Embryonic facial prominence (tissue), 1 donor: ENCODE results near the gene SH2D7.
A peak's percentile ranks its signal among the peaks of the same experiment; 100 is the strongest.

ENCODE experiments used
- DNase-seq: peaks from one replicate; pipeline ENCODE4 v3.0.0-alpha.2; 2016; ENCODE audit errors: extremely low spot score

Gene SH2D7

DNA sequence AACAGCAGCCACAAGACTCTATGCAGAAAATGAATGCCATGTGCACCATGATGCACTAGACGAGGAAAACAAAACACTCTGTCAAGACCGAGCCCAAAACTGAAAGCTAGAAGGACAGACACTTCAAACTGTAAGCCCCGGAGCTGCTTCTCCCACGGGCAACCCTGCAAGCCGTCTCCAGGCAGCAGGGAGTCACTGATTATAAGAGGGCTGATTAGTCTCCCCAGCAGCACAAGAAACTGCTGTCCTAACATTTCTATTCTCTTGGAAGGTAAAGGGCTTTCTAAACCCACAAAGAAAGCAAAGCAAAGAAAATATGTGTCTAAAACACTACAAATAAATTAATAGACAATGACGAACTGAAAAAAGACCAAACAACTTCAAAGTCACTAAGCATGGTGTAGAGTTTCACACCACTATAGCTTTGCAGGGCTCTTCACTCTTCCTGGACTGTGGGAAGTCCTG lies 30.4 kb upstream of the SH2D7 start:
- DNase-seq = no peak

DNA sequence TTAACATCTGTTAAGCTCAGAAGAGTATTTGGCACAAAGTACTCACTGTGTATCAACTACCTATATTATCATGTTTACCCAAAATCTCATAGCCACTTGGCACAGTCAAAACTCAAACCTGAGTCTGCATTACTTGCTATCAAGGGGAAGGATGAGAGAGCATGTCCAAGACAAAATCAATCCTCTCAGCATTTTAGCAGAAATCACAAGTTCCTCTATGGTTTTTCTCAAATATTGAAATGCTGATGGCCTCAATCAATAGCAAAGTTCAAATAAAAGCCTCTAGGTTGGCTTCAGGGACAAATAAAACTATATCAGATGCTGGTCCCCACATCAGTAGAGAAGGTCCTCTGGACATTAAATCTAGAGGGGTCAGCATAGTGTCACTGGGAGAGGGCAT lies 29.1 kb upstream of the SH2D7 start:
- no peak for DNase-seq

DNA sequence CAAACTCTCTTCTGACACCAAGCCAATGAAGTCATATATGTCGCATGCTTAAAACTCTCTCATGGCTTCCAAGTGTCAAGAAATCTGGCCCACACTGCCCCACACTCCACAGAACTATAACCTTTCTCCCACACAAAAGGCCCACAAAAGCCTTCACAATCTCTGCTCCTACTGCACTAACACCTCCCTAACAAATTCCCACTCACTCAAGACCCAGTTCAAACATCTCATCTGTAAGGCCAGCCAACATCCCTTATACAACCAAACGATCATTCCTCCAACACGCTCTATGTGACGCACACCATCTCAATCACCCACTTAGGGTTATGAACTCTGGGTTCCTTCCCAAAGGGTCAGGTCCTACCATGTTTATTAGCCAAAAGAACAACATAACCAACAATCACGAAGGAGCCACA lies 28.4 kb upstream of the SH2D7 start:
- DNase-seq = no peak

DNA sequence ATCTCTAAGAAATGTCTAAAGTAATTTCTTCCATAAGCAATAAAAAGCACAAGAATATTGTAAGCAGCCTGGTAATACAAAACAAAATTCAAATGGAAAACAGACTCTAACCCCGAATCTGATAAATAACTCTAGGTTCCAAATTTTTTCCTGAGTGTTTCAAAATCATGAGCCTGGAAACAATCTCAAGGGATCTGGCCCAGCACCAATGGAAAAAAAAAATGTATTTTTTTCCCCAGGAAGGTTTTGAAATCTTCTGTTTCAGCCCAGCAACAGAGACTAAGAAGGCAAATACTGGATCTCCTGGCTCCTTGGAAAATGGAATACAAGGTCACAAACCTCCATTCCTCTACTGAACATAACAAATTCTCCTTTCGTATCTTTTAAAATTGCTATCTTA lies 27.8 kb upstream of the SH2D7 start:
- no peak for DNase-seq

DNA sequence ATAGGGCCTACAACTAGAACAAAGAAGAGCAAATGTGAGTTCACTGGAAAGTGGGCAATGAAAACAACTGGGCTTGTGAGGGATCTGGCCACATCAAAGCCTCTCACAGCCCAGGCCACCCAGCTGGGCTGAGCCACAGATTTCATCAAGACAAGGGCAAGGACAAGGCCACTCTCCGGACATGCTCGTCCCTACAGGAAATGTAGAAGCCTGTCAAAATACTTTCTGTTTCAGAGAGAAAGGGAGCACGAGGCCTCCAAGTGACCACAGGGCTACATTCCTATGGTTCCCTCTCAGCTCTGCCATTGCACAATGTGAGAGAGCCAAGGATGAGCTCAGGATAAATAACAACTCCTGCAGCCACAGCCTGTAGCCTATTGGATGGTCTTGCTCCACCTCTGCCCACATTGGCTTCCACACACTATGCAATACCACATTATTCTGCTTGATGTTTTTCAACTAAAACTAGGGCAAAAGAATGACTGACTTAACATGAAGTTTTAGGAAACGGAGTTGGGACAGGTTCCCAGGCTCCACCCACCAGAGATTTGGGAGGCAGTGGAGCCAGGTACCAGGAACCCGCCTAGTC lies 27.0 kb upstream of the SH2D7 start:
- no peak for DNase-seq

DNA sequence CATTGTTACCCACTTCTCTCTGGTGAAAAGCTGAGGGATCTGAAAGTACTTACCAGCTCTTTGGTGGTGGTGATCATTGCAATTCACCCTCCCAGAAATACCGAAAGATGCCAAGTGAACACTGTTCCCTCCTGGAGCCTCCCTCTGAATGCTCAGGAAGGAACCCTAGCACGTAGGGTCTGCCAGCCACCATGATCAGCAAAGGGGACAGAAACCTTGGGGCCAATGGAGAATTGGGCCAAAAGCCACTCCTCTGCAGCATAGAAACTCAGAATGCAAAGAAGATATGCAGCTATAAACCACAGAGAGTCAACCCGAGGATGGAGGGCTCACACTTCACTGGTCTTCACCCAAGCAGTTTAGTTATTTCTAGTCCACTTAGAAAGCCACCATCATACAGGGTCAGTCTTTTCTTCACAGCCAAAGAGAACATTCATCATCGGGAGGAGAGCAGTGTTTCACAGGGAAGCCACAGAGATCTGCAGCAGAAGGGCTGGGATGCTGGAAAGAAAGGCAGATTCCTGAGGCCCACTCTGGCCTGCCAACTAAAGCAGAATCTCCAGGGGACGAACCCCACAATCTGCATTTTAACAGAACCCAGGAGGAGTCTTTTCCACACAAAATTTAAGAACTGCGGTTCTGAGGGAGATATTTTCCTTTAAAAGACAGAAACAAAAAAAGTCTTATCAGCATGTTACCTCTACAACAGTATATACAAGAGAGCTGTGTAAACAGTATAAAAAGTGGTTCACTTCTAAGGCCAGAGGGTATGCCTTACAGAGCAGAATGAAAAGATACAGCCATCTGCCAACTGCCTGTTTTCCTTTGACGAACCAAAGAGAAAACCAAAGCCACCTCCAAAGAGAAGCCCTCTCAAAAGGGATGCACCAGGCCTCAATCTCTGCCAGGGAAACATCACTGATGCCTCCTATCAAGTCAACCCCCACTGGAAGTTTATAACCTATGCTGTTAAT lies 26.1 kb upstream of the SH2D7 start:
- no peak for DNase-seq

DNA sequence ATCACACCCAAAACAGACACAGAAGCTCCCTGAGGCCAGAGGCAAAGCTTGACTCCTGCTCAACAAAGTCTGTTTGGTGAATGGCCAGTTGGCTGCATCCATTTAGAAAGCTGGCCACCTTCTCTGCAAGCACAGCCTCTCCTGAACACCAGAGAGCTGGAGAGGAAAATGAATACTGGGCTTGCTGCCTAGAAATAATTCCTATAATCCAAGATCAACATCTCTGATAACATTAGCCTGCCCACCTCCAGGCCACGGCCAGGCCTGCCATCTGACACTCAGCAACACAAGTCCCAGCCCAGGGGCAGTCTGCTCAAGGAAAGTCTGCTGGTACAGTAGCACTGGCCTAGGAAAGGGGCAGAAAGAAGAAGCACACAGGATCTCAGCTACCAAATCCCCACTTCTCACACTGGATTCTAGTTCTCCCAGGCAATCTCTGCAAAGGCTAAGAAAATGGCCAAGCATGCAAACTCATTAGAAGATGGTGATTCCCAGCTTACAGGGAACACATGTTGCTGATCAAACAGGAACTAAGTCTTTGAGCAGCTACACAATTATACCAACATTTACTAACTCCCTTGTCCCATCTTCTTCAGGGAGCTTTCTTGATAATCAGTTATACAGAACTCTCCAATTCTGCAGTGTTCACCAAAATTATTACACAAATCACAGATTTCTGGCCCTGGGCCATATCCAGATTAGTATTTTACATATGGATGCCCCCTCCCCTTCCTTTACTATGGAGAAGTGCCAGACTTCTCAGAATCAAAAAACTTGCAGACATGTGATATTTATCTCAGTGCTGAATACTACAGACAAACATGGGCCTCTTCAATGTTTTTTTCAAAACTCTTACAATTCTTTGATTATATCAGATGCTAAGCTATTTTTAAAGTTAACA lies 24.8 kb upstream of the SH2D7 start:
- no peak for DNase-seq

GRCh38 chr15:78069052-78069414 lies 23.3 kb upstream of the SH2D7 start:
- DNase-seq = no peak

DNA sequence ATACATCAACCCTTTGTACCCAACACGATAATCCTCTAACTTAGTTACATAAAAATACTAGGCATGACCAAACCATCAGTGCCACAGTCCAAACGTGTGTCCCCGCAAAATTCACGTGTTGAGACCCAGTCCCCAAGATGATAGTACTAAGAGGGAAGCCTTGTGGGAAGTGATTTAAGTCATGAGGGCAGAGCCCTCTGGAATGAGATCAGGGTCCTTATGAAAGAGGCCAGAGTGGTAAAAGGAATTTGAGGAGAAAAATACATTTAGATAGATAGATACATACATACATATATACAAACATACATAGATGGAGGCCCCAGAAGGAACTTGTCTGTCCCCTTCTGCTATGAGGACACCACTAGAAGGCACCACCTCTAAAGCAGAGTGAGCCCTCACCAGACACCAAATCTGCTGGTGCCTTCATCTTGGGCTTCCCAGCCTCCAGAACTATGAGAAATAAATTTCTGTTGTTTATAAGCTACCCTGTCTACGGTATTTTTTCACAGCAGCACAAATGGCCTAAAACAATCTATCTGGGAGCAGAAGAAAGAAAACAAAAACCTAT lies 22.8 kb upstream of the SH2D7 start:
- DNase-seq = no peak

DNA sequence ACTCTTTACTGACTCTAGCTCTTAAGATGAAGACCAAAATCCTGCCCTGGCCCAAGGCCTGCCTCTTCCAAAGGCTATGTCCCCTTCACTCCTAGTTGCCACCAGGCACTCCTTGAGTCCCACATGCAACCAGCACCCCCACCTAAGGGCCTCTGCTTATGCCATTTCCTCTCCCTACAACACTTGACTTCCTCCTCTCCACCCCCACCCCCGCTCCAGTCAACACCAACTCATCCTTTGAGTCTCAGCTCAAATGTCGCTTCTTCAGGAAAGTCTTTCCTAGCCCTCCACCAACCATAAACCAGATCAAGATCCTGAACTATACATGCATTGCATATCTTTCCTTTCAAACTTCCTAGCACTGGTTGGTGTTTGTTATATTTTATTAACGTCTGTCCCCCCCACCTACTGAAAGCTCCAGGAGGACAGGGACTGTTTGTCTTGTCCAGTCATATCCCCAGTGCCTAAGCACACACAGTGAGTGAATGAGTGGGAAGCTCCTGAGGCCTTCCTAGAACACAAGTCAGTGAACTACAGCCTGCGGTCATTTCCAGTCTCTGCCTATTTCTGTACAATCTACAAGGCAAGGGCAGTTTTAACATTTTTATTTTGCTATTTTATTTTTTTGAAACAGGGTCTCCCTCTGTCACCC lies 22.2 kb upstream of the SH2D7 start:
- DNase-seq = no peak

- DNase-seq = no peak
Measured at GRCh38 chr15:78071383-78071782, 21.0 kb upstream of the SH2D7 start.

- DNase-seq = no peak
Measured at GRCh38 chr15:78072080-78072892, 20.1 kb upstream of the SH2D7 start.

DNA sequence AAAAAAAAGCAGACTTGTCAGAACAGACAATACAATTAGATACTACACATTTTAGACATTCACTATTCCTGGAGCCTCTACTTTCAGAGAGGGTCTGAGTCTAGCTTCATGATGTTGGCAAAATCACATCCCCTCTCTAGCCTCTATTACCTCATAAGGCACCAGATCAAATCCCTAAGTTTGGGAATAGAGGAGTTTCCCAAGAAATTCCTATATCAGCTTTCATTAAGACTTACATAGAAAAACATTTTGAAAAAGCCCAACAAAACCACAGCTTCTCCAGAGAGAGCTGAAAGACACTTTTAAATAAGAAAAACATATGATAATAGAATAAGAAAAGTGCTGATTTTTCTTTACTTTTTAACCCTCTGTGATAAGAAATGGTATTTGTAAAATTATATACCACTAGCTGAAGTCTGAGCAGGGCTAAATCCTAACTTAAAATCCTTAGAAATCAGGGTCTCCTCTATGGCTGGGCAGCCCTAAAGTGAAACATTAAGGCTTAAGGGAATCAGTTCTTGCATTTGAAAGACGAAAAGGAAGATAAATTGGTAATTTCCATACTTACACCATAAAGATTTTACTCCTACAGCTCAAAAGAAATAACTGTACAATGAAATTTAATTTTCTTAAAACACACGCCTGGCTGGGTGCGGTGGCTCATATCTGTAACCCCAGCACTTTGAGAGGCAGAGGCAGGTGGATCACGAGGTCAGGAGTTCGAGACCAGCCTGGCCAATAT lies 19.1 kb upstream of the SH2D7 start:
- DNase-seq = no peak

DNA sequence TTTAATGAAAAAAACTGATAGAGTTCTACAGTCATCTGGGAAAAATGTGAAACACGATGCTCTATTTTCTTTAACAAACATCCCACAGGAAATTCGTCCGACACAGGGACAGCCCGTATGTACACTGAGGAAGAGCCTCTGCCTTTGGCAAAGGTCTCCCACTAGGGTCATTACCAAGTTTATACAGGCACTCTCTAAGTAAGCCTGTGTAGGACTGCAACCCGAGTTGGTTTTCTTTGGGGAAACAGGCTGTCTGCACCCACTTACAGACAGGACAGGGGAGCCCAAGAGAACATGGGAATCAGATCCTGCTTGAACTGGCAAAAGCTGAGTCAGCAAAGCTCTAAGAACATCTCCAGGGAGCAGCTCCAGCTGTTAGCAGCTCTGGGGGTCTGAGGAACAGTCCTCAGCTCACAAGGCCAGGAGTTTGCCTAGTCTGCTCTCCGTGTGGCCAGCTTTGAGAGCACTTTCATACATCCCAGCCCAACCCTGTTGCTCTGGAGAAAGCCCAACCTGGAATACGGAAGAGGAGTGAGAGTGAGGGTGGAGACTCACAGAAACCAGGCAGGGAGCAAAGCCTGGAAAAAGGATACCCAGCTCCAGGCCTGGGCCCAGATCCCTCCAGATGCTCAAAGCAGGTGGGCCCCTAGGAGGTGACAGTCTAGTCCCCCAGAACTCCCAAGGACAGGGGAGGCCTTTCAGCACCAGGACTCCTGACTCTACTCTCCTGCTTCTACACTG lies 16.7 kb upstream of the SH2D7 start:
- peak; percentile 51 for DNase-seq

- no peak for DNase-seq
Measured at GRCh38 chr15:78076231-78077052, 15.9 kb upstream of the SH2D7 start.

- DNase-seq = no peak
Measured at GRCh38 chr15:78077053-78077870, 15.1 kb upstream of the SH2D7 start, which contains the start of gene TBC1D2B. Gene TBC1D2B, minus strand, starts transcription at chr15:78077711. Its CDS starts 59 bp downstream, at chr15:78077652.

DNA sequence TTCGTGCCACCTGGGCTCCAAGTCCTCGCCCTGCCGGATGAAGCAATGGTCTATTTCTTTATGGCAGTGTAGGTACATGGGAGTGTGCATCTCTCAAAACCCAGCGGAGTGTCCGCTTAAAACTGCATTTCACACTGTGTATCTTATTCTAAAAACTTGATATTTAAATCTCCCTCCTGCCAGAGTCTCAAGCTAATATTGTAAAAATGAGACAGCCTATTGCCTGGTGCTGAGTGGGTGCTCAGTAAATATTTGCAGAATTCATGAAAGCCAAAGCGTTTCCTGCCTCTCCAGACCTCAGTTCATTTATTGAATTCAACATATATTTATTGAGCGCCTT lies 14.5 kb upstream of the SH2D7 start:
- DNase-seq = no peak
